Measurements from ENCODE around the gene OR6Q1. TPM values are rescaled to one million over a fixed set of nuclear protein-coding genes. Genes with fewer than 3 reads are reported as not detected.
A peak's percentile ranks its signal among the peaks of the same experiment; 100 is the strongest.

OR6Q1 gene
- total RNA-seq, 1 experiment from 2014 or later: not detected

- no peak for DNase-seq (ENCODE audit: unreplicated experiment)
- no peak overlapping the region for H3K4me3 Mint-ChIP-seq (ENCODE audit: unreplicated experiment)
- no peak overlapping the region for H3K27ac Mint-ChIP-seq (ENCODE audit: low read depth, unreplicated experiment)
- H3K4me1 Mint-ChIP-seq (ENCODE audit: insufficient read depth, unreplicated experiment): peaks cover 16% of the 10 kb centered on the region
- intact Hi-C loops (cut with micrococcal nuclease): loop anchor here (5.0 to 10.0 kb wide), 2 partner anchors 233 to 295 kb away; partner anchors contain the start of gene CTNND1
- ChIA-PET CTCF (interaction anchor here (0.5 to 0.7 kb wide), 3 partner anchors 488 to 1063 kb away, joined by 3 read pairs; no protein-coding TSS in a partner anchor), POLR2A (interaction anchor here (0.7 kb wide), 1 partner anchor 749 kb away, joined by 4 read pairs; no protein-coding TSS in a partner anchor)
- no peak for TF ChIP-seq CTCF (IDR thresholded peaks at IDR 0.05; ENCODE audit: unreplicated experiment)
- no peaks in the 10 kb centered on the region for H3K36me3 Mint-ChIP-seq (ENCODE audit: insufficient read depth, unreplicated experiment)
- H3K27me3 Mint-ChIP-seq (ENCODE audit: insufficient read depth, unreplicated experiment): no peaks in the 10 kb centered on the region
- no peaks in the 10 kb centered on the region for H3K9me3 Mint-ChIP-seq (ENCODE audit: unreplicated experiment)
- BruUV-seq (replicated peaks): no TSS peak
Observed at GRCh38 chr11:58057481-58057880, 26.7 kb downstream of the OR6Q1 start.

DNA sequence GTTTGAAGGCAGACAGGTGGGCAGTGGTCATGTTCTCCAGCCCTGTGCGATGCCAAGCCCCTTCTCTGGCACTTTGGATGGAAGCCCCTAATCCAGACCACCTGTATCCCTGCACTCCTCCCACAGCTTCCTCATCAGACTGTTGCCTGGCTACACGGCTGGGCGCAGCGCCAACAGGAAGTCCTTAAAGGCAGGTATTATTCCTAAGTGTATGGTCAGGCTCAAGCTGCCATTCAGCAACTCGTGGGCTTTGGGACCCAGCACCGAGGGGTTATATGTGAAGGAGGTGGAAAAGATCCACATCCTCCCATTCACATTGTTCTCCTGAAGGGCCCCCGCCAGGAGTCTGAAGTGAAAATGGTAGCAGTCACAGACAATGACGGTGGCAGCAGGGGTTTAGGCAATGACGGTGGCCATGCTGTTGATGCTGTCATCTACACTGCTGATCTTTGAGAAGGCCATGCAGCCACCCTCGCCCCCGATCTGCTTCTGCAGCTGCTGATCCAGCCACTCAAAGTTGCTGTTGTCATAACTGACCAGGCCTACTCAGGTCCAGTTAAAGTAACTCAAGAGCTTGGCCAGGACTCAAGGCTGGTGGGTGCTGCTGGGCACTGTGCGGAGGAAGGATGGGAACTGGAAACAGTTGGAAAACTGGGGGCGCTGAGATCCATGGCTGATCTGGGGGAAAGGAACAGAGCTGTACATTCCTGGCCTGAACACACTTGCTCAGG is 27.7 kb downstream of the OR6Q1 start:
- Mint-ChIP-seq H3K4me1 (ENCODE audit: insufficient read depth, unreplicated experiment) (peaks cover 16% of the 10 kb centered on the region), H3K9me3 (ENCODE audit: unreplicated experiment) (no peaks in the 10 kb centered on the region), H3K36me3 (ENCODE audit: insufficient read depth, unreplicated experiment) (no peaks in the 10 kb centered on the region), H3K27ac (ENCODE audit: low read depth, unreplicated experiment) (peak overlapping the region; percentile 46), H3K27me3 (ENCODE audit: insufficient read depth, unreplicated experiment) (no peaks in the 10 kb centered on the region), H3K4me3 (ENCODE audit: unreplicated experiment) (no peak overlapping the region)
- no TSS peak for BruUV-seq (replicated peaks)
- intact Hi-C loops (cut with micrococcal nuclease): loop anchor here (2.0 to 10.0 kb wide), 3 partner anchors 154 to 296 kb away; partner anchors contain the start of gene CTNND1
- peak; percentile 22 for DNase-seq (ENCODE audit: unreplicated experiment)
- ChIA-PET CTCF (interaction anchor here (0.6 kb wide), 1 partner anchor 1650 kb away, joined by 3 read pairs; no protein-coding TSS in a partner anchor), POLR2A (interaction anchor here (0.6 kb wide), 1 partner anchor 173 kb away, joined by 3 read pairs; no protein-coding TSS in a partner anchor)
- no peak for TF ChIP-seq CTCF (IDR thresholded peaks at IDR 0.05; ENCODE audit: unreplicated experiment)

GRCh38 chr11:58059007-58059350 is 28.2 kb downstream of the OR6Q1 start:
- no peak for TF ChIP-seq CTCF (IDR thresholded peaks at IDR 0.05; ENCODE audit: unreplicated experiment)
- Mint-ChIP-seq H3K9me3 (ENCODE audit: unreplicated experiment) (no peaks in the 10 kb centered on the region), H3K4me3 (ENCODE audit: unreplicated experiment) (no peak overlapping the region), H3K27ac (ENCODE audit: low read depth, unreplicated experiment) (peak overlapping the region; percentile 46), H3K36me3 (ENCODE audit: insufficient read depth, unreplicated experiment) (no peaks in the 10 kb centered on the region), H3K27me3 (ENCODE audit: insufficient read depth, unreplicated experiment) (no peaks in the 10 kb centered on the region), H3K4me1 (ENCODE audit: insufficient read depth, unreplicated experiment) (peaks cover 16% of the 10 kb centered on the region)
- intact Hi-C loops (cut with micrococcal nuclease): loop anchor here (2.0 to 10.0 kb wide), 3 partner anchors 154 to 297 kb away; partner anchors contain the start of gene CTNND1
- DNase-seq (ENCODE audit: unreplicated experiment): peak; percentile 64
- ChIA-PET POLR2A (interaction anchor here (0.6 kb wide), 1 partner anchor 173 kb away, joined by 3 read pairs; no protein-coding TSS in a partner anchor), CTCF (interaction anchor here (0.6 to 2.6 kb wide), 2 partner anchors 259 to 1650 kb away, joined by 3 to 11 read pairs; no protein-coding TSS in a partner anchor)
- no TSS peak for BruUV-seq (replicated peaks)

DNA sequence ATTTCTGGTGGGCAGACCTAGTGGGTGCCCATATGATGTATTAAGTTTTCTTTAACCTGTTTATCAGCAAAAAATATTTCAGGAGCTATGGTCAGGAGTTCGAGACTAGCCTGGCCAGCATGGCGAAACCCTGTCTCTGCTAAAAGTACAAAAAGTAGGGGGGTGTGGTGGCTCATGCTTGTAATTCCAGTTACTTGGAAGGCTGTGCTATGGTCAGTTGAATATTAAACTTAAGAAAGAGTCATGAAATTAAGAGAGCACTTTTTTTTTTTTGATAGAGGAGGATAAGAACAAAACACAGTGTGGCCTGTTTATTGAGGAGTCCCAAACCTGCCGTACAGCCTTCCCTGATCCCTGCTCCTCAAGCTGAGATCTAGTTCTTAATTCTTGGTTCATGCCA is 29.8 kb downstream of the OR6Q1 start:
- ChIA-PET POLR2A (interaction anchor here (0.9 kb wide), 1 partner anchor 299 kb away, joined by 3 read pairs; the partner anchor contains the start of gene CTNND1), CTCF (interaction anchor here (0.6 to 2.6 kb wide), 10 partner anchors 9 to 373 kb away, joined by 3 to 11 read pairs (median 3); partner anchors contain the start of genes BTBD18 and CTNND1)
- Mint-ChIP-seq H3K36me3 (ENCODE audit: insufficient read depth, unreplicated experiment) (no peaks in the 10 kb centered on the region), H3K4me3 (ENCODE audit: unreplicated experiment) (no peak overlapping the region), H3K27ac (ENCODE audit: low read depth, unreplicated experiment) (no peak overlapping the region), H3K27me3 (ENCODE audit: insufficient read depth, unreplicated experiment) (no peaks in the 10 kb centered on the region), H3K4me1 (ENCODE audit: insufficient read depth, unreplicated experiment) (peaks cover 16% of the 10 kb centered on the region), H3K9me3 (ENCODE audit: unreplicated experiment) (no peaks in the 10 kb centered on the region)
- TF ChIP-seq CTCF (IDR thresholded peaks at IDR 0.05; ENCODE audit: unreplicated experiment): no peak
- intact Hi-C loops (cut with micrococcal nuclease): no loop called here
- BruUV-seq (replicated peaks): no TSS peak
- no peak for DNase-seq (ENCODE audit: unreplicated experiment)

All from MCF 10A (cell line).